ENCODE data around the gene FAM89B. TPM values are rescaled to one million over a fixed set of nuclear protein-coding genes. Genes with fewer than 3 reads are reported as not detected.

FAM89B gene
- total RNA-seq, 1 donor from 2014 or later = 47.5 TPM

GRCh38 chr11:65599216-65599954 lies 27.0 kb downstream of the FAM89B start:
- H3K27ac Mint-ChIP-seq (ENCODE audit: unreplicated experiment) = no peak overlapping the region
- Histone ChIP-seq H3K4me2 (ENCODE audit: low read length) (no peak overlapping the region), H3K36me3 (ENCODE audit: insufficient read depth, low read length) (peaks cover 7% of the 10 kb centered on the region), H3K9me3 (ENCODE audit: insufficient read depth, low read depth, low read length) (no peaks in the 10 kb centered on the region), H3K4me3 (ENCODE audit: insufficient read depth, low read depth, low read length) (no peak overlapping the region), H4K20me1 (ENCODE audit: insufficient read depth, low read length) (peaks cover 7% of the 10 kb centered on the region), H2AFZ (ENCODE audit: low read depth, low read length) (no peak overlapping the region), H3K27ac (ENCODE audit: low read depth, low read length) (no peak overlapping the region), H3K9ac (ENCODE audit: low read length) (no peak overlapping the region), H3K27me3 (ENCODE audit: insufficient read depth, low read length) (no peaks in the 10 kb centered on the region), H3K4me1 (ENCODE audit: insufficient read depth, low read length) (no peaks in the 10 kb centered on the region), H3K79me2 (ENCODE audit: insufficient read depth, low read length) (no peaks in the 10 kb centered on the region)
- no peak for FAIRE-seq
- peaks cover 3% of the 10 kb centered on the region for H3K27me3 Mint-ChIP-seq (ENCODE audit: low read depth, unreplicated experiment)
- peaks cover 13% of the 10 kb centered on the region for H3K36me3 Mint-ChIP-seq (ENCODE audit: low read depth, unreplicated experiment)
- H3K4me1 Mint-ChIP-seq (ENCODE audit: low read depth, unreplicated experiment) = no peaks in the 10 kb centered on the region
- DNase-seq (ENCODE audit: low read depth) = no peak
- H3K9me3 Mint-ChIP-seq (ENCODE audit: unreplicated experiment) = no peaks in the 10 kb centered on the region
- TF ChIP-seq EZH2 (IDR thresholded peaks at IDR 0.05; ENCODE audit: insufficient read depth, low read length) (no peak), CTCF (IDR thresholded peaks at IDR 0.05; ENCODE audit: insufficient read depth, low read depth, low read length) (no peak)
- no peak overlapping the region for H3K4me3 Mint-ChIP-seq (ENCODE audit: unreplicated experiment)

- peaks cover 8% of the 10 kb centered on the region for H4K20me1 ChIP-seq (ENCODE audit: insufficient read depth, low read length)
- no peaks in the 10 kb centered on the region for H3K4me1 ChIP-seq (ENCODE audit: insufficient read depth, low read length)
- H3K9me3 ChIP-seq (ENCODE audit: insufficient read depth, low read depth, low read length) = no peaks in the 10 kb centered on the region
- Mint-ChIP-seq H3K4me3 (ENCODE audit: unreplicated experiment) (no peak overlapping the region), H3K9me3 (ENCODE audit: unreplicated experiment) (no peaks in the 10 kb centered on the region), H3K36me3 (ENCODE audit: low read depth, unreplicated experiment) (peaks cover 13% of the 10 kb centered on the region), H3K27ac (ENCODE audit: unreplicated experiment) (no peak overlapping the region), H3K27me3 (ENCODE audit: low read depth, unreplicated experiment) (peaks cover 2% of the 10 kb centered on the region), H3K4me1 (ENCODE audit: low read depth, unreplicated experiment) (no peaks in the 10 kb centered on the region)
- no peak overlapping the region for H3K4me3 ChIP-seq (ENCODE audit: insufficient read depth, low read depth, low read length)
- FAIRE-seq (no peak), DNase-seq (ENCODE audit: low read depth) (no peak)
- H3K27me3 ChIP-seq (ENCODE audit: insufficient read depth, low read length) = no peaks in the 10 kb centered on the region
- peaks cover 12% of the 10 kb centered on the region for H3K36me3 ChIP-seq (ENCODE audit: insufficient read depth, low read length)
- no peak overlapping the region for H2AFZ ChIP-seq (ENCODE audit: low read depth, low read length)
- no peaks in the 10 kb centered on the region for H3K79me2 ChIP-seq (ENCODE audit: insufficient read depth, low read length)
- H3K9ac ChIP-seq (ENCODE audit: low read length) = no peak overlapping the region
- H3K4me2 ChIP-seq (ENCODE audit: low read length) = no peak overlapping the region
- TF ChIP-seq CTCF (IDR thresholded peaks at IDR 0.05; ENCODE audit: insufficient read depth, low read depth, low read length) (no peak), EZH2 (IDR thresholded peaks at IDR 0.05; ENCODE audit: insufficient read depth, low read length) (no peak)
- H3K27ac ChIP-seq (ENCODE audit: low read depth, low read length) = no peak overlapping the region
Measured at GRCh38 chr11:65599955-65600246, 27.6 kb downstream of the FAM89B start.

GRCh38 chr11:65604258-65604657 lies 31.9 kb downstream of the FAM89B start:
- H3K4me1 ChIP-seq (ENCODE audit: insufficient read depth, low read length) = peaks cover 11% of the 10 kb centered on the region
- H3K36me3 Mint-ChIP-seq (ENCODE audit: low read depth, unreplicated experiment) = peaks cover 26% of the 10 kb centered on the region
- H2AFZ ChIP-seq (ENCODE audit: low read depth, low read length) = no peak overlapping the region
- no peak for FAIRE-seq
- no peaks in the 10 kb centered on the region for H3K27me3 ChIP-seq (ENCODE audit: insufficient read depth, low read length)
- no peak for DNase-seq (ENCODE audit: low read depth)
- peaks cover 4% of the 10 kb centered on the region for H3K4me1 Mint-ChIP-seq (ENCODE audit: low read depth, unreplicated experiment)
- H4K20me1 ChIP-seq (ENCODE audit: insufficient read depth, low read length) = peaks cover 48% of the 10 kb centered on the region
- no peak overlapping the region for H3K27ac Mint-ChIP-seq (ENCODE audit: unreplicated experiment)
- H3K79me2 ChIP-seq (ENCODE audit: insufficient read depth, low read length) = peaks cover 16% of the 10 kb centered on the region
- H3K9me3 ChIP-seq (ENCODE audit: insufficient read depth, low read depth, low read length) = no peaks in the 10 kb centered on the region
- H3K36me3 ChIP-seq (ENCODE audit: insufficient read depth, low read length) = peaks cover 21% of the 10 kb centered on the region
- H3K9me3 Mint-ChIP-seq (ENCODE audit: unreplicated experiment) = no peaks in the 10 kb centered on the region
- no peak overlapping the region for H3K9ac ChIP-seq (ENCODE audit: low read length)
- no peak overlapping the region for H3K4me2 ChIP-seq (ENCODE audit: low read length)
- no peaks in the 10 kb centered on the region for H3K27me3 Mint-ChIP-seq (ENCODE audit: low read depth, unreplicated experiment)
- no peak overlapping the region for H3K27ac ChIP-seq (ENCODE audit: low read depth, low read length)
- TF ChIP-seq CTCF (IDR thresholded peaks at IDR 0.05; ENCODE audit: insufficient read depth, low read depth, low read length) (no peak), EZH2 (IDR thresholded peaks at IDR 0.05; ENCODE audit: insufficient read depth, low read length) (no peak)
- no peak overlapping the region for H3K4me3 Mint-ChIP-seq (ENCODE audit: unreplicated experiment)
- H3K4me3 ChIP-seq (ENCODE audit: insufficient read depth, low read depth, low read length) = no peak overlapping the region

Measured in astrocyte (in vitro differentiated cells and primary cell).